Testis (tissue), 2 donors: ENCODE results near the gene NCSTN.

ENCODE experiments used
- CTCF ChIP-seq, 3 experiments: fragments of 450-650 bp in 2 of 3; fragments of 200-600 bp in 1 of 3; sonication (generic) in 1 of 3; IDR thresholded peaks; one replicate each; pipeline ENCODE4 v1.5.1; 2016 to 2019; ENCODE audit warnings: antibody characterized with exemption in 3 of 3, mild to moderate bottlenecking in 2 of 3, moderate library complexity in 1 of 3
- POLR2A ChIP-seq: fragments of 450-650 bp; IDR thresholded peaks from one replicate; pipeline ENCODE4 v1.6.1; 2017; ENCODE audit warnings: antibody characterized with exemption, mild to moderate bottlenecking, moderate library complexity

- TF ChIP-seq CTCF (IDR thresholded peaks at IDR 0.05) (no peak), POLR2A (no peak)
Observed at GRCh38 chr1:160400646-160401486, 57.7 kb downstream of the NCSTN start.
